AG04449 (cell line): Measurements from ENCODE around the gene AFF2.

Experiments used
- CTCF ChIA-PET: fragments of 350-600 bp; formaldehyde crosslinking; extraction: SDS; loops from one replicate; lab custom pipeline; 2021; ENCODE audit warnings: antibody characterized with exemption; lab: Yijun Ruan, JAX
- POLR2A ChIA-PET: fragments of 400-600, 350-600 bp; formaldehyde crosslinking; extraction: SDS; loops from one replicate; lab custom pipeline; 2020; ENCODE audit warnings: antibody characterized with exemption, inconsistent platforms; lab: Yijun Ruan, JAX
- DNase-seq: peaks from one replicate; pipeline ENCODE4 v3.0.0-alpha.2; 2010; ENCODE audit warnings: low read depth, low spot score
- H3K4me3 ChIP-seq: 2 replicates; pipeline ENCODE4 v1.5.1; 2011; ENCODE audit warnings: low read depth, mild to moderate bottlenecking, control low read depth, low read length
- CTCF ChIP-seq: IDR thresholded peaks from one replicate; pipeline ENCODE4 v1.5.1; 2011; ENCODE audit warnings: mild to moderate bottlenecking, moderate library complexity, low read length, control low read depth, inconsistent platforms; ENCODE audit not compliant: insufficient read depth; ENCODE audit errors: missing control alignments

The AFF2 gene

DNA sequence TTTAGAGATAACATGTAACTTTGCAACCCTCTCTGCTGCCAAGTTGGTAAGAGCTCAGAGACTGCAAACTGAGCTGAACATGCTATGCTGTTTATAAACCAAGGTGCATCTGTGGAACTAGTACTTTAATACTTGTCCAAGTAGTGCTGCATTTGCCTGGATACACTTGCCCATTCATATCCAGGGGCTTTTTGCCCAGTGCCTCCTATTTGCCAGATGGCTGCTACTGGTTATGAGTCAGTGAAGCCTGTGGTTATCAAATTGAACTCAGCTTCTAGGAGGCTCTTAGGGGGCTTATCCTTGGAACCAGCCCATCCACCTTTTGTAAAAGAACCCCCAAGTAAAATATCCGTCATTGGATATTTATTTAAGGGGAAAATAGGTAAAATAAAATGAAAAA is 79.6 kb downstream of the AFF2 start:
- ChIA-PET POLR2A (no interaction called here), CTCF (interaction anchor here (1.2 kb wide), 1 partner anchor 9 kb away, joined by 3 read pairs; no protein-coding TSS in a partner anchor)
- no peak for TF ChIP-seq CTCF
- no peak overlapping the region for H3K4me3 ChIP-seq
- DNase-seq: no peak

DNA sequence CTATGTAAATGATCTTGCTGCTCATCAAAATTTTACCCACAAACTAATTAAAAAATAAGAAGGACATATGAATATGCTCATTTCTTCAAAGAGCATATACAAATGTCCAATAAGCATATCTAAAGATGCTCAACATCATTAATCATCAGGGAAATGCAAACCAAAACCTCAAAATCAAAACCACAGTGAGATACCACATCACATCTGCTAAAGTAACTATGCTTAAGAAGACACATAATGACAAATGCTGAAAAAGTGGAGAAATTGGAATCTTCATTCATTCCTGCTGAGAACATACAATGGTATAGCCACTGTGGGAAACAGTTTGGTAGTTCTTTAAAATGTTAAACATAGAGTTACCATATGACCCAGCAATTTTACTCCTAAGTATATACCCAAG is 81.9 kb downstream of the AFF2 start:
- CTCF ChIA-PET: no interaction called here
- DNase-seq: no peak
- POLR2A ChIA-PET: no interaction called here
- H3K4me3 ChIP-seq: no peak overlapping the region
- TF ChIP-seq CTCF: no peak

DNA sequence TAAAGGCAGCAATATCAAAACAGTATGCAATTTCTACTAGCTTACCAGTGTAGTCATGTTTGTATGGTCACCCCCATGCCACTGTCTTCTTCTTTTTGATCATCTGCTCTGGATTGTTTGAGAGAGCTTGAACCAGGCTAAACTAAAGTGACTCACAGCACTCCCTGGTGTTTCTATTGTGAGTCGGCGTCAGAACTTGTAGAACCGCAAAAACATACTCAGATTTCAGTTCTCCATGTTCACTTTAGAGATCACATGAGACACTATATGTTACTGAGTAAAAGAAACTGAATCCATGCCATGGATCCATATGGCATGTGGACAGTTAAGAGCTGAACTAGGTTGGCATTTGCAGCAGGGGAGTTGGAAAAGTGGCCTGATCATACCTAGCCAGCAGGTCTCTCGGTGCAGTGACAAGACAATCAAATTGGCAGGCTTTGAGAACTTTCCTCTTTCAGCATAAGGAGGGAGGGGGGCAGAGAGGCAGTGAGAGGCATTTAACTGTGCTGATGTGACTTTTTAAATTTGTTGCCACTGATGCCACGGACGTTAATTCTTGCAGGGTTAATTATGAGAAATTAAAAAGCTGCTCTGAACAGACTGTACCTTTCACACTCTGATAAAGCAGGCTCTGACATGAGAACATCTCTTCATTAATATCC is 88.4 kb downstream of the AFF2 start:
- POLR2A ChIA-PET: no interaction called here
- CTCF ChIA-PET: interaction anchor here (0.8 kb wide), 1 partner anchor 9 kb away, joined by 3 read pairs; no protein-coding TSS in a partner anchor

GRCh38 chrX:148592595-148592994 is 92.2 kb downstream of the AFF2 start:
- DNase-seq: no peak
- no peak for TF ChIP-seq CTCF
- H3K4me3 ChIP-seq: no peak overlapping the region
- ChIA-PET CTCF (no interaction called here), POLR2A (no interaction called here)

More for the DNA sequence above, 88.4 kb downstream of the AFF2 start:
- H3K4me3 ChIP-seq: no peak overlapping the region
- DNase-seq: no peak
- no peak for TF ChIP-seq CTCF

GRCh38 chrX:148593146-148593545 is 92.7 kb downstream of the AFF2 start:
- DNase-seq: no peak
- no peak overlapping the region for H3K4me3 ChIP-seq
- no peak for TF ChIP-seq CTCF
- ChIA-PET POLR2A (no interaction called here), CTCF (no interaction called here)

DNA sequence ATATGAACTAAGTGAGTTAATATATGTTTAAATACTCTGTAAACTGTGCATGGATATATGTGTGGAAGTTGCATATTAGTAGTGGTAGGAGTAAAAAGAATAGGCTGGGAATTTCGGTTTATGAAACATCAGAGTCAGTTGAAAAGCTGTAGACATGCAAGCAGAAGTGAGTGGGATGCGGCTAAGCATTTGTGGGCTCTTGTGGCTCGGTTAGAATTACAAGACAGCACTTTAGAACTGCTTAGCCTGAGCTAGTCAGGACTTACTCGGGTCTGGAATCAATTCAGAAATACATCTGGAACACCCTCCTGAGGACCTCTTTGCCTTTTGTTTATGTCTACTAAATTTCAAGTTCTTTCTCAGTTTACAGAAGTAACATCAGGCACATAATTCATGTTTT is 93.6 kb downstream of the AFF2 start:
- CTCF ChIA-PET: no interaction called here

More for the DNA sequence above, 93.6 kb downstream of the AFF2 start:
- POLR2A ChIA-PET: no interaction called here
- no peak for DNase-seq
- H3K4me3 ChIP-seq: no peak overlapping the region
- TF ChIP-seq CTCF: no peak
